ENCODE measurements around the gene KRT3. TPM values are rescaled to one million over a fixed set of nuclear protein-coding genes. Genes with fewer than 3 reads are reported as not detected.
A peak's percentile ranks its signal among the peaks of the same experiment; 100 is the strongest.
"Not testable (repeated sequence)": the region's sequence is repeated elsewhere in the genome, so short reads cannot be mapped to it uniquely, and the experiment has no call there.

Gene KRT3
- total and polyA plus RNA-seq, 10 donors, result not detected

DNA sequence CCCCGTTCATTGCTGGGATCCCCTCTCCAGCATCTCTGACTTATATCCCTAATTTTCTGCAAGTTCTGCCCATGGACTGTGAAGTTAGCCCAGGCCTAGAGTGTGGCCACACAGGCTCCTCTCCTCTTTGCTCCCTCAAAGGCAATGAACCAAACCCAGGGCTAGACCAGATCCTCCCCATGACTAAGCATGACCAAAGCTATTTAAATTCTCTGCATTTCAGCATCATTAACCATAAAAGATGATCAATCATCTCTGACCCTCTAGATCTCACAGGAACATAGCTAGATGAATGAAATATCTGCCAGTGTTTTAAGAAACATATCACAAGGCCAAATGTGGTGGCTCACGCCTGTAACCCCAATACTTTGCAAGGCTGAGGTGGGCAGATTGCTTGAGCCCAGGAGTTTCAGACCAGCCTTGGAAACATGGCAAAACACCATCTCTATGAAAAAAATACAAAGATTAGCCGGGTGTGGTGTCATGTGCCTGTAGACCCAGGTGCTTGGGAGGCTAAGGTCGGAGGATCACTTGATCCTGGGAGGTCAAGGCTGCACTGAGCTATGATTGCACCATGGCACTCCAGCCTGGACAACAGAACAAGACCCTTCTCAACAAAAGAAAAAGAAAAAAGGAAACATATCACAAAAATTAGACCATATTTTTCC is 2.2 kb upstream of the KRT3 start:
- intact Hi-C loops (cut with DNase I; ENCODE audit: low total_unique reads), result no loop called here
- 82 to 88% (median 84%) methylated on average over 4 of the region's 4 CpGs for WGBS, 5 donors
- no peak overlapping the region for H3K27ac ChIP-seq
- H3K9me3 ChIP-seq, result no peaks in the 10 kb centered on the region
- H3K27me3 ChIP-seq (replicated peaks in 1 of 7), result peaks cover 0 to 6% (median 0%) of the 10 kb centered on the region in 7 donors
- no peak overlapping the region for H3K4me3 ChIP-seq
- TF ChIP-seq POLR2AphosphoS5 (IDR thresholded peaks at IDR 0.05) (no peak), POLR2A (IDR thresholded peaks at IDR 0.05) (no peak)
- TF ChIP-seq, protein P1, sequence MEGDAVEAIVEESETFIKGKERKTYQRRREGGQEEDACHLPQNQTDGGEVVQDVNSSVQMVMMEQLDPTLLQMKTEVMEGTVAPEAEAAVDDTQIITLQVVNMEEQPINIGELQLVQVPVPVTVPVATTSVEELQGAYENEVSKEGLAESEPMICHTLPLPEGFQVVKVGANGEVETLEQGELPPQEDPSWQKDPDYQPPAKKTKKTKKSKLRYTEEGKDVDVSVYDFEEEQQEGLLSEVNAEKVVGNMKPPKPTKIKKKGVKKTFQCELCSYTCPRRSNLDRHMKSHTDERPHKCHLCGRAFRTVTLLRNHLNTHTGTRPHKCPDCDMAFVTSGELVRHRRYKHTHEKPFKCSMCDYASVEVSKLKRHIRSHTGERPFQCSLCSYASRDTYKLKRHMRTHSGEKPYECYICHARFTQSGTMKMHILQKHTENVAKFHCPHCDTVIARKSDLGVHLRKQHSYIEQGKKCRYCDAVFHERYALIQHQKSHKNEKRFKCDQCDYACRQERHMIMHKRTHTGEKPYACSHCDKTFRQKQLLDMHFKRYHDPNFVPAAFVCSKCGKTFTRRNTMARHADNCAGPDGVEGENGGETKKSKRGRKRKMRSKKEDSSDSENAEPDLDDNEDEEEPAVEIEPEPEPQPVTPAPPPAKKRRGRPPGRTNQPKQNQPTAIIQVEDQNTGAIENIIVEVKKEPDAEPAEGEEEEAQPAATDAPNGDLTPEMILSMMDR (IDR thresholded peaks at IDR 0.05 in 8 of 11, conservative IDR thresholded peaks at IDR 0.05 in 3 of 11), result no peak
- DNase-seq, result peak; percentile 10
- H3K36me3 ChIP-seq, result no peaks in the 10 kb centered on the region
- no peaks in the 10 kb centered on the region for H3K4me1 ChIP-seq

DNA sequence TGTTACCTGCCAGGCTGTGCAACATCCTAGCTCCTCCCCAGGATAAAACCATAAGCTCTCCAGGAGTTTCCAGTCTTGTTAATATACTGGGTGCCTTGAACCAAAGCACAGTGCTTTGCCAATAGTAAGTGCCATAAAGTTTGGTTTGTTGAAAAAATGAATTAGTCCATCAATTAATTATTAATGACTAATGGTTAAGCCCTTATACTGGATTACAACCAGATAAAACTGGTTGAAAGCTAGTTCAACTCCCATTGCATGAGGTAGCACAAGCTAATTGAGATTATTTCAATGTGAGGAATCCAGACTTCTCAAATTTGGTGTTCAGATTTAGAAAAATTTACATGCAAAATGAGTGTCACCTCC is 1.6 kb upstream of the KRT3 start:
- no peak overlapping the region for H3K4me3 ChIP-seq
- H3K36me3 ChIP-seq, result no peaks in the 10 kb centered on the region
- intact Hi-C loops (cut with DNase I; ENCODE audit: low total_unique reads), result no loop called here
- no peak overlapping the region for H3K27ac ChIP-seq
- peaks cover 0 to 6% (median 0%) of the 10 kb centered on the region in 7 donors for H3K27me3 ChIP-seq (replicated peaks in 1 of 7)
- no peaks in the 10 kb centered on the region for H3K9me3 ChIP-seq
- no peaks in the 10 kb centered on the region for H3K4me1 ChIP-seq
- TF ChIP-seq POLR2AphosphoS5 (IDR thresholded peaks at IDR 0.05) (no peak), POLR2A (IDR thresholded peaks at IDR 0.05) (no peak)
- TF ChIP-seq, protein P1 (IDR thresholded peaks at IDR 0.05 in 8 of 11, conservative IDR thresholded peaks at IDR 0.05 in 3 of 11), result no peak
- no peak for DNase-seq

GRCh38 chr12:52796839-52797528 is 1.1 kb upstream of the KRT3 start:
- TF ChIP-seq POLR2AphosphoS5 (IDR thresholded peaks at IDR 0.05), result no peak
- TF ChIP-seq POLR2A (IDR thresholded peaks at IDR 0.05), result no peak
- TF ChIP-seq, protein P1 (IDR thresholded peaks at IDR 0.05 in 8 of 11, conservative IDR thresholded peaks at IDR 0.05 in 3 of 11), result no peak
- H3K27ac ChIP-seq, result no peak overlapping the region
- no peak overlapping the region for H3K4me3 ChIP-seq
- H3K9me3 ChIP-seq, result no peaks in the 10 kb centered on the region
- no peaks in the 10 kb centered on the region for H3K4me1 ChIP-seq
- intact Hi-C loops (cut with DNase I; ENCODE audit: low total_unique reads), result no loop called here
- DNase-seq, result peak; percentile 15
- no peaks in the 10 kb centered on the region for H3K36me3 ChIP-seq
- WGBS, 5 donors, result 74 to 90% (median 76%) methylated on average over 3 of the region's 3 CpGs
- peaks cover 0 to 7% (median 0%) of the 10 kb centered on the region in 7 donors for H3K27me3 ChIP-seq (replicated peaks in 1 of 7)

DNA sequence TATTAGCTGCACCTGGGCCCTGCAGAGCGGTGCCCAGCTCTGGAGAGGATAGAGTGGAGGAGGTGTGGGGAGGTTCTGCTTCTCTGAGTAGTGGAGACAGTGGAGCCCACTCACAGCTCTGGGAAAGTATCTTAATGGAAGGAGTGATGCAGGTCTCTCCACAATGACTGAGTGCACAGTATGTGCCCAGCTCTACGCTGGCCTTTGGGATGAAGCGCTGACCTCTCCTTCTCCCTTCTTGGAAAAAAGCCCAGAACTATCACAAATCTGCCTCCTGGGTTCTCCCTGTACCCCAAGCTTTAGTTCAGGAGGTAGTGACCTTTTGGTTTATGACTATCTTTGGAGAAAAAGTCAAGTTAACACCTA is 495 bp upstream of the KRT3 start:
- no peaks in the 10 kb centered on the region for H3K4me1 ChIP-seq
- WGBS, 5 donors, result 91 to 98% (median 92%) methylated on average over 3 of the region's 3 CpGs
- H3K27me3 ChIP-seq (replicated peaks in 1 of 7), result peaks cover 0 to 12% (median 0%) of the 10 kb centered on the region in 7 donors
- intact Hi-C loops (cut with DNase I; ENCODE audit: low total_unique reads), result no loop called here
- TF ChIP-seq POLR2AphosphoS5 (IDR thresholded peaks at IDR 0.05), result no peak
- TF ChIP-seq, protein P1 (IDR thresholded peaks at IDR 0.05 in 8 of 11, conservative IDR thresholded peaks at IDR 0.05 in 3 of 11), result no peak
- no peak for TF ChIP-seq POLR2A (IDR thresholded peaks at IDR 0.05)
- H3K36me3 ChIP-seq, result no peaks in the 10 kb centered on the region
- DNase-seq, result no peak
- H3K27ac ChIP-seq, result no peak overlapping the region
- no peaks in the 10 kb centered on the region for H3K9me3 ChIP-seq
- no peak overlapping the region for H3K4me3 ChIP-seq

DNA sequence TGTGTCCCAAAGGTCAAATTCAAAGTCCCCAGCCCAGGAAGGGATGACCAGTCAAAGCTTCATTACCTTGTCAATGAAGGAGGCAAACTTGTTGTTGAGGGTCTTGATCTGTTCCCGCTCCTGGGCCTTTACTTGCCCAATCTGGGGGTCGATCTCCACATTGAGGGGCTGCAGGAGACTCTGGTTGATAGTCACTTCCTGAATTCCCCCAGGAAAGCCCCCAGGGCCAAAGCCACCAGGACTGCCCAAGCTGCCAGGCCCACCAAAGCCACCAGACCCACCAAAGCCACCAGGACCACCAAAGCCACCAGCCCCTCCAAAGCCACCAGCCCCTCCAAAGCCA is 614 bp downstream of the KRT3 start:
- H3K36me3 ChIP-seq; intact Hi-C loops (cut with DNase I; ENCODE audit: low total_unique reads); H3K4me3 ChIP-seq; H3K27ac ChIP-seq; H3K9me3 ChIP-seq; DNase-seq; H3K4me1 ChIP-seq: not testable (repeated sequence)
- 81 to 97% (median 93%) methylated on average over 2 of the region's 2 CpGs for WGBS, 5 donors
- H3K27me3 ChIP-seq (replicated peaks in 1 of 7), result peaks cover 0 to 24% (median 4%) of the 10 kb centered on the region in 7 donors

All from spleen (tissue), 11 donors.